Measurements from ENCODE around the gene AOPEP.

Gene AOPEP

GRCh38 chr9:94717761-94718160, 8.7 kb upstream of the AOPEP start:
- no peak for DNase-seq

- DNase-seq, result no peak
These were observed 7.6 kb upstream of the AOPEP start for GRCh38 chr9:94718936-94719335.

DNA sequence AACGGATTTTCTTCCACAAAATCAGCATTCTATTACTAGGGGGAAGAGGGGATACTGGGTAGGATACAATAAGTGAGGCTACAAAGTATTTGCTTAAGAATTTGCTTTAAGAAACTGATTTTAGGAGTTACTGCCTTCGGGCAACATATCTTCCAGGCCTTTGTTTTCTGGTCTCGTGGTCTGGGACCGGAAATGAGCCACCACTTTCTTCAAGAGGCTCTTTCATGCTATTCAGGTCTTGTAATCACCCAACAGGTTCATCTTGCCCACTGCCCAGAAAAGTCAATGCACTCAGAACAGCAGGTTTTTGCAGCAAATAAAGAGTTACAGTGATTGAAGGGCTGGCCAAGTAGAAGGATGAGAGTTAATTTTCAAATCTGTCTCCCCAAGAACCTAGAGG, 6.6 kb upstream of the AOPEP start:
- no peak for DNase-seq

DNA sequence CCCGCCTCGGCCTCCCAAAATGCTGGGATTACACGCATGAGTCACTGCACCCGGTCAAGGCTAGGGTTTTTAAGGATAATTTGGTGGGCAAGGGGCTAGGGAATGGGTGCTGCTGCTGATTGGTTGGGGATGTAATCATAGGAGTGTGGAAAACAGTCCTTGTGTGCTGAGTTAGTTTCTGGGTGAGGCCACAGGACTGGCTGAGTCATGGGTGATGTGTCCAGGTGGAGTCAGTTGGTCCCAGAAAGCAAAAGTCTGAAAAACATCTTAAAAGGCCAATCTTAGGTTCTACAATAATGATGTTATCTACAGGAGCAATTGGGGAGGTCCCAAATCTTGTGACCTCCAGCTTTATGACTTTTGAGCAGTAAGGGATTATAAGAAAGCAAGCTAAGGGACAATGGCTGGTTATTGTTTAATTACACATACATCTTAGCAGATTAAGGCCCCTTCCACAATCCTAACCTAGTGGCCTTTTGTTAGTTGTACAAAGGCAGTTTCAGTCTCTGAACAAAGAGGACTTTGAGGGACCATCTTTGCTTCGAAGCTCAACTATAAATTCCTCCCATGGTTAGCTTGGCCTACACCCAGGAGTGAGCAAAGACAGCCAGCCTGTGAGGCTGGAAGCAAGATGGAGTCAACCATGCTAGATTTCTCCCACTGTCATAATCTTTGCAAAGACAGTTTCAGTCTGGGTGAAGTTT, 5.5 kb upstream of the AOPEP start:
- no peak for DNase-seq

DNA sequence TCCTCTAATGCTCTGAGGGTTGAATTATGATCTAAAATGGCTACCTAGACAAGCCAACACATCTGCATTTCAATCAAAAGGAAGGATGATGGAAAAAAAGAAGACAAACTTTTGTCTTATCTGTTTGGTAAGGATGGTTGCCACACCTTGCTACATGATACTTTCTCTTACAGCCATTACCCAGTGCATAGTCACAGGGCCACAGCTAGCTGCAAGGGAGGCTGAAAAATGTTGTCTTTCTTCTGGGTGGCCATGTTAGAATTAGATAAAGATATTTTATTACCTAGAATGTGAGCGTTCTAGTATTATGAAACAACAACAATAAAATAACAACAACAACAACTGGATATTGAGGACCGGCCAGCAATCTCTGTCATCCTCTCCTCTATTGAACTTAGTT, 4.7 kb upstream of the AOPEP start:
- DNase-seq, result no peak

GRCh38 chr9:94725293-94725692, 1.2 kb upstream of the AOPEP start:
- no peak for DNase-seq

- DNase-seq, result no peak
These were observed 2.2 kb downstream of the AOPEP start for GRCh38 chr9:94728719-94729118.

DNA sequence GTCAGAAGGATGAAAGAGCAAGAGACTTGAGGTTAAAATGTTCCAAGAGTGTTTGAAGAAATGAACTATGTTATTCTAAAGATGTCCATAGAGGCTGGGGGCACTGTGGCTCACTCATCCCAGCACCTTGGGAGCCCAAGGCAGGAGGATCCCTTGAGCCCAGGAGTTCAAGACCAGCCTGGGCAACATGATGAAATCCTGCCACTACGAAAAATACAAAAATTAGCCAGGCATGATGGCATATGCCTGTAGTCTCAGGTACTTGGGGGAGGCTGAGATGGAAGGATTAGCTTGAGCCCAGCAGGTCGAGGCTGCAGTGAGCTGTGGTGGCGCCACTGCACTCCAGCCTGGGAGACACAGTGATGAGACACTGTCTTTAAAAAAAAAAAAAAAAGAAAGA, 2.7 kb downstream of the AOPEP start:
- no peak for DNase-seq

GRCh38 chr9:94734054-94734754, 7.7 kb downstream of the AOPEP start:
- peak; percentile 24 to 72 (median 54) for DNase-seq

GRCh38 chr9:94736759-94737158, 10.3 kb downstream of the AOPEP start:
- peak in 2 of 4 experiments; percentile 12 to 23 for DNase-seq

- no peak for DNase-seq
These were observed 13.8 kb downstream of the AOPEP start for GRCh38 chr9:94740145-94740840.

DNA sequence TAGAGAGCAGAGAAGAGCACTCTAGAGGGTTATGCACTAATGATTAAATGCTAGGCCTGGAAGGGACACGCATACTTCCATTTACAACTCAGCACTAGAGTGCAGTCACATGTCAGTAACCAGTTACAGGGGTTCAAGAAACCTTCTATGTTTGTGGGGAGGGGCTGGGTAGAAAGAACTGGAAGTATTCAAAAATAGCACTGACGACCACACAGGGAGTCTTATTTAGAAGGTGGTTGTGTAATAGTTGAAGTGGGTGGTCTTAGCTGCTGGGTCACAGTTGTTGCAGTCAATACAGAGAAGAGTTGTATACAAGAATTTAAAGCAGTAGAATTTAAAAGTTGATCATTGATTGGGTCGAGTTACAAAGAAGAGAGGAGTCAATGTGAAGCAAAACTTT, 15.4 kb downstream of the AOPEP start:
- peak in 2 of 4 experiments; percentile 10 to 29 for DNase-seq

DNA sequence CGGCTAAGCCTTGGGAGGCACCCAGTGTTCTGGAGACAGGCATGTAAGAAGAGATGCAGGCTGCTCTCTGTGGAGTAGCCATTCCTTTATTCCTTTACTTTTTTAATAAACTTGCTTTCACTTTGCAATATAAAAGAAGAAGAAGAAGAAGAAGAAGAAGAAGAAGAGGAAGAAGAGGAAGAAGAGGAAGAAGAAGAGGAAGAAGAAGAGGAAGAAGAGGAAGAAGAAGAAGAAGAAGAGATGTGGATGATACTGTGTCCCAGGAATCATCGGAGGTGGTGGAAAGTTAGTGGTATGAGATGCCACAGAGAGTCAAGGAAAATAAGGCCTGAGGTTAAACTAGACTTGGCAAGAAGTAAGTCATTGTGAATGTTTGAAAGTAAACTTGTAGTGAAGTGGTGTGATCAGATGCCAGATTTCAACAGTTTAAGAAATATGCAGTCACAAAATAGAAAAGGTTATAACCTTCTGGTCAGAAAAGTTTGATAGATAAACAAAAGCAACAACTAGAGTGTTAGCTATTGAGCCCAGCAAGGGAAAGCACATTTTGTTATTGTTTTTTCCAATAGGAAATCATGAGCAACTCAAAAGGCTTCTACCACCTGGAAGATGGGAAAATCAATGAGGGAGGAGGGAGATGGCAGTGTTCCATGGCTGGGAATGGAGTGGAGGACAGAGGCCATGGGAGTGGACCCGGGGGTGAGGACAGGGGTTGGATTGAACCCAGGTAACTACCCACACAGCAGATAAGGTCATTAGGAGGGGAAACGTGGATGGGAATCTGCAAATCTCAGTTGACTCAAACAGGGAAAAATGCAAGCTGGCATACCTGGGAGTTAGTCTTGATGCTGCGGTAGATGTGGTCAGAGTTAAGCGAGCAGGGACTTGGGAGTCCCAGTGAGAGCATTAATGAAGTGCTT, 16.8 kb downstream of the AOPEP start:
- DNase-seq, result no peak

GRCh38 chr9:94745806-94746540, 19.5 kb downstream of the AOPEP start:
- DNase-seq, result no peak

DNA sequence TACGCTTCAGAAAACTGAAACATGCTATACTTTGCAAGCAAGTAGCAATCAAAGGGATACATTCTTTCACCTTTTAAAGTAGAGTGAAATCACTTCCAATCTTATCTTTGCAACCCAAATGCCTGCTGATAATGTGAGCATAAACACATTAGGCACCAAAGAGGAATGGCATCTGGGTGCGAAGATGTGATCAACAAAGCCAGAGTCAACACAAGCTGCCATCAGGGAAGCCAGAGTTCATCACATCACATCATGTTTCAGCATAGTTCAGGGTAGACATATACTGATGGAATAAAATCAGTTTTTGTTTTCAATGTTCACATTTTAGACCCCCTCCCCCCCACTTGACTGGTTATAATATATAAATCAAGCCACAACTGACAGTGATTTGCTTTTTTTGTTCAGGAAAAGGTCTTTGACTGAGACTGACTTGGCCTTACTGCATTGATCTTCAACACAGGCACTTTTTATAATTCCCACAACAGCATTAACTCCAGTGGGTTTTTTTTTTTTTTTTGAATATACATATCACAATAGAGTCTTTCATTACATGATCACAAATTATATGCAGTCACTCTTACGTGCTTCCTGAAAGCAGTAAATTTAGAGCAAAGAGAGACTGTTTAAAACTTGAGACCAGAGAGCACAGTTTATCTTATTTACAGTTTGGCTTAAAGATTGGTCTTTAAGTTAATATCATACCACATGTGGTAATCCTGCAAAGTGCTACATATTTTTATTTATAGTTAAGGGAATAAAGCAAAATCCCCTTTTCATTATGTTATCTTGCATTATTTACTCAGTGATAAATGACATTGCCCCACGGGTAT, 20.3 kb downstream of the AOPEP start:
- no peak for DNase-seq

GRCh38 chr9:94754976-94755475, 28.5 kb downstream of the AOPEP start:
- DNase-seq, result no peak

DNA sequence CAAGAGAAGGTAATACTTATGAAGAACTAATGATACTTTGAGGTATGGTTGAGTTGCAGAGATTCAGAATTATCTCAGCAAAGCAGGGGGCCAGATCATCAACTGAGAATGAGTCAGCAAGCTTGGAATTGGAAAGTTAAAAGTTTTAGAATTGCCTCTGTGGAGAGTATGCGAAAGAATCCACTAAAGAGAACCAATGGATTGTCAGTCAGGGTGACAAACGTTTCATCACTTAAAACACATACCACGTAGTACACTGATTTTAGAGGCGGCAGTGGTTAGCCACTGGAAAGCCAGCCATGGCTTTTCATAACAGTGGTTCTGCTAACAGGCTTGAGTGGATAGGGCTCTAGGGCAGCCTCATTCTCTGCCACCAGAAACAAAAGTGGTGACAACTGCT, 30.7 kb downstream of the AOPEP start:
- no peak for DNase-seq

- no peak for DNase-seq
These were observed 31.5 kb downstream of the AOPEP start for GRCh38 chr9:94758031-94758430.

DNA sequence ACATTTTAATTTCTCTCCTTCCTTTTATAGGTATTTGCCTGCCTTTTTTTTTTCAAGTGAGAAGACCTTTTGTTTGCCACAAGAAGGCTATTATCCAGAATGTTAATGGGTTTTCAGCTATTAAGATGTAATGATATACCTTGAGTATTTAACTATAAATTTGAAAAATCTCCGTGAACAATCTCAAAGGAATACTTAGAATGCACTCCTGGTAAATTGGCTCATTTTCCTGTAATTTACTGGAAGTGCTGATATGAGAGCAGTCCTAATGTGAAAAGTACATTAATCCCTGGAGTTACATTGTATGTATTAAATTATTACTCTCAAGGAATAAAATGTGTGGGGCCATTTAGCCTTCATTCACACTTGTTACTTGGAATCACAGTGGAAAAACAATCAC, 32.4 kb downstream of the AOPEP start:
- no peak for DNase-seq

GRCh38 chr9:94760010-94760409, 33.5 kb downstream of the AOPEP start:
- DNase-seq, result no peak

- DNase-seq, result no peak
These were observed 34.2 kb downstream of the AOPEP start for GRCh38 chr9:94760660-94761059.
